Measurements from ENCODE around the gene EIF3M.

EIF3M gene

DNA sequence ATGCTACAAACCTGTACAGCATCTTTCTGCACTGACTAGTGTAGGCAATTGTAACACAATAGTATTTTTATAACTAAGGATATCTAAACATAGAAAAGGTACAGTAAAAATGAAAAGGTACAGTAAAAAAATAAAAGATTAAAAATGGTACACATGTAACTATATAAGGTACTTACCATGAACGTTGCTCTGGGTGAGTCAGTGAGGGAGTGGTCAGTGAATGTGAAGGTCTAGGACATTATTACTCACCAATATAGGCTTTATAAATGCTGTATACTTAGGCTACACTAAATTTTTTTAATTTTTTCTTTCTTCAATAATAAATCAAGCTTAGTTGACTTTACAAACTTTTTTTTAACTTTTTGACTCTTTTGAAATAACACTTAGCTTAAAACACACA lies 59.9 kb downstream of the EIF3M start:
- TF ChIP-seq, protein P1, sequence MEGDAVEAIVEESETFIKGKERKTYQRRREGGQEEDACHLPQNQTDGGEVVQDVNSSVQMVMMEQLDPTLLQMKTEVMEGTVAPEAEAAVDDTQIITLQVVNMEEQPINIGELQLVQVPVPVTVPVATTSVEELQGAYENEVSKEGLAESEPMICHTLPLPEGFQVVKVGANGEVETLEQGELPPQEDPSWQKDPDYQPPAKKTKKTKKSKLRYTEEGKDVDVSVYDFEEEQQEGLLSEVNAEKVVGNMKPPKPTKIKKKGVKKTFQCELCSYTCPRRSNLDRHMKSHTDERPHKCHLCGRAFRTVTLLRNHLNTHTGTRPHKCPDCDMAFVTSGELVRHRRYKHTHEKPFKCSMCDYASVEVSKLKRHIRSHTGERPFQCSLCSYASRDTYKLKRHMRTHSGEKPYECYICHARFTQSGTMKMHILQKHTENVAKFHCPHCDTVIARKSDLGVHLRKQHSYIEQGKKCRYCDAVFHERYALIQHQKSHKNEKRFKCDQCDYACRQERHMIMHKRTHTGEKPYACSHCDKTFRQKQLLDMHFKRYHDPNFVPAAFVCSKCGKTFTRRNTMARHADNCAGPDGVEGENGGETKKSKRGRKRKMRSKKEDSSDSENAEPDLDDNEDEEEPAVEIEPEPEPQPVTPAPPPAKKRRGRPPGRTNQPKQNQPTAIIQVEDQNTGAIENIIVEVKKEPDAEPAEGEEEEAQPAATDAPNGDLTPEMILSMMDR (IDR thresholded peaks at IDR 0.05; ENCODE audit: low read depth, low read length, missing control alignments) = no peak
- DNase-seq (ENCODE audit: extremely low read depth, low read depth) = no peak
- H3K4me3 ChIP-seq (replicated peaks; ENCODE audit: low read depth, low read length) = no peak overlapping the region

Measured in HFF-Myc (cell line).